K562 treated with DMSO at 1 percent for 12 hours (cell line): ENCODE measurements around the gene G6PC1. TPM values are rescaled to one million over a fixed set of nuclear protein-coding genes. Genes with fewer than 3 reads are reported as not detected.

ENCODE experiments used
- total RNA-seq: library from RNA; unstranded; fragments of 300-600 nt; gene quantifications from 2 replicates; pipeline ENCODE4 v1.2.3, GENCODE V29; 2022; ENCODE audit not compliant: insufficient read depth

G6PC1 gene
- not detected in 2 replicates for total RNA-seq

DNA sequence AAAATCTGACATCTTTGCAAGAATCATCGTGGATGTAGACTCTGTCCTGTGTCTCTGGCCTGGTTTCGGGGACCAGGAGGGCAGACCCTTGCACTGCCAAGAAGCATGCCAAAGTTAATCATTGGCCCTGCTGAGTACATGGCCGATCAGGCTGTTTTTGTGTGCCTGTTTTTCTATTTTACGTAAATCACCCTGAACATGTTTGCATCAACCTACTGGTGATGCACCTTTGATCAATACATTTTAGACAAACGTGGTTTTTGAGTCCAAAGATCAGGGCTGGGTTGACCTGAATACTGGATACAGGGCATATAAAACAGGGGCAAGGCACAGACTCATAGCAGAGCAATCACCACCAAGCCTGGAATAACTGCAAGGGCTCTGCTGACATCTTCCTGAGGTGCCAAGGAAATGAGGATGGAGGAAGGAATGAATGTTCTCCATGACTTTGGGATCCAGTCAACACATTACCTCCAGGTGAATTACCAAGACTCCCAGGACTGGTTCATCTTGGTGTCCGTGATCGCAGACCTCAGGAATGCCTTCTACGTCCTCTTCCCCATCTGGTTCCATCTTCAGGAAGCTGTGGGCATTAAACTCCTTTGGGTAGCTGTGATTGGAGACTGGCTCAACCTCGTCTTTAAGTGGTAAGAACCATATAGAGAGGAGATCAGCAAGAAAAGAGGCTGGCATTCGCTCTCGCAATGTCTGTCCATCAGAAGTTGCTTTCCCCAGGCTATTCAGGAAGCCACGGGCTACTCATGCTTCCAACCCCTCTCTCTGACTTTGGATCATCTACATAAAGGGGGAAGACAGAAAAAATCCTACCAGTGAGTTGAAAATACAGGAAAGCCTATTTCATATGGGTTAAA is at the start of gene G6PC1:
Gene G6PC1, plus strand, starts transcription at position 340 of the 872 bp plus-strand sequence. Its CDS starts 78 bp downstream, at position 418.

DNA sequence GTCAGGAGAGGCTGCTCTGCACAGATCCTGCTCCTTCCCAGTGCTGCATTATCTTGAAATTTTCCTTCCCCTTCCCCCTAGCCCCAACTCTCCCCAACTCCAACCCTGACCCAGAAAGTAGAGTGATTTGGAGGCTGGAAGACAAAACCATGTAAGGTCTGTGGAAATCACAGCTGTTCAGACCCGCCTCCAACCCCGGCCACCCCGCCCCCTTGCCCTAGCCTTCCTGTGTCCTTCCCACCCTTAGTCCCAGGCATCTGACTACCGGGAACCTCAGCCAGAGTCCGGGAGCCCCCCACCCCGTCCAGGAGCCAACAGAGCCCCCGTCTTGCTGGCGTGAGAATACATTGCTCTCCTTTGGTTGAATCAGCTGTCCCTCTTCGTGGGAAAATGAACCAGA is 49.6 kb upstream of the G6PC1 start, which contains the start of gene AOC3:
Gene AOC3, plus strand, starts transcription at position 246 of the 400 bp plus-strand sequence. Its CDS starts 145 bp downstream, at position 391.

Other genes with a start within 250 kb of the G6PC1 start
- not detected in 2 replicates for gene TUBG2, start 241.5 kb upstream of the G6PC1 start, total RNA-seq
- 43.8 and 49.4 TPM in 2 replicates for gene PLEKHH3, start 223.8 kb upstream of the G6PC1 start, total RNA-seq
- 9.2 and 13.7 TPM in 2 replicates for gene CCR10, start 219.0 kb upstream of the G6PC1 start, total RNA-seq
- gene CNTNAP1, start 218.3 kb upstream of the G6PC1 start, total RNA-seq, result 0.24 and 2.2 TPM in 2 replicates
- gene EZH1, start 155.8 kb upstream of the G6PC1 start, total RNA-seq, result 9.5 and 29.4 TPM in 2 replicates
- gene RAMP2, start 139.6 kb upstream of the G6PC1 start, total RNA-seq, result not detected in 2 replicates
- gene VPS25, start 127.3 kb upstream of the G6PC1 start, total RNA-seq, result 138 and 158 TPM in 2 replicates
- 2.8 and 9.5 TPM in 2 replicates for gene WNK4, start 120.2 kb upstream of the G6PC1 start, total RNA-seq
- gene COA3, start 102.1 kb upstream of the G6PC1 start, total RNA-seq, result 65.3 and 74.5 TPM in 2 replicates
- gene CNTD1, start 101.9 kb upstream of the G6PC1 start, total RNA-seq, result 0.37 and 0.66 TPM in 2 replicates
- 26.2 and 52.7 TPM in 2 replicates for gene BECN1, start 76.5 kb upstream of the G6PC1 start, total RNA-seq
- gene PSME3, start 67.4 kb upstream of the G6PC1 start, total RNA-seq, result 61.1 and 143 TPM in 2 replicates
- 1.1 and 4.3 TPM in 2 replicates for gene AOC2, start 56.2 kb upstream of the G6PC1 start, total RNA-seq
- gene AOC3, start 49.6 kb upstream of the G6PC1 start, total RNA-seq, result 1.1 and 3.4 TPM in 2 replicates
- gene AARSD1, start 63.7 kb downstream of the G6PC1 start, total RNA-seq, result 23.1 and 31.4 TPM in 2 replicates
- 1.7 and 2.2 TPM in 2 replicates for gene PTGES3L, start 79.3 kb downstream of the G6PC1 start, total RNA-seq
- gene RUNDC1, start 79.8 kb downstream of the G6PC1 start, total RNA-seq, result 9.1 and 17.5 TPM in 2 replicates
- gene RPL27, start 97.6 kb downstream of the G6PC1 start, total RNA-seq, result 4,551 and 6,279 TPM in 2 replicates
- gene IFI35, start 106.0 kb downstream of the G6PC1 start, total RNA-seq, result 41.3 and 45.4 TPM in 2 replicates
- 299 and 397 TPM in 2 replicates for gene VAT1, start 121.6 kb downstream of the G6PC1 start, total RNA-seq
- 2.0 and 2.7 TPM in 2 replicates for gene RND2, start 124.4 kb downstream of the G6PC1 start, total RNA-seq
- 28.0 and 62.6 TPM in 2 replicates for gene BRCA1, start 224.6 kb downstream of the G6PC1 start, total RNA-seq